HEK293 (cell line): Measurements from ENCODE around the gene KIAA0319L.

Experiments used
- ELK4 ChIP-seq: IDR thresholded peaks from 2 replicates; pipeline ENCODE4 v1.6.1; 2011; ENCODE audit warnings: mild to moderate bottlenecking, low read depth, low read length, borderline replicate concordance
- KLF16 ChIP-seq: fragments of 450-650 bp; formaldehyde crosslinking; IDR thresholded peaks from 2 replicates; pipeline ENCODE4 v1.5.1; 2017; ENCODE audit warnings: missing biosample characterization, missing genetic modification characterization
- KLF9 ChIP-seq: fragments of 450-650 bp; formaldehyde crosslinking; IDR thresholded peaks from 2 replicates; pipeline ENCODE4 v1.5.1; 2016; ENCODE audit warnings: missing biosample characterization, missing genetic modification characterization, low read depth
- MEIS1 ChIP-seq: sonication (generic); formaldehyde crosslinking; IDR thresholded peaks from 2 replicates; pipeline ENCODE4 v1.8.1; 2022; ENCODE audit warnings: missing genetic modification reagents, mild to moderate bottlenecking, borderline replicate concordance
- MZF1 ChIP-seq: fragments of 450-650 bp; formaldehyde crosslinking; IDR thresholded peaks from 2 replicates; pipeline ENCODE4 v1.5.1; 2017; ENCODE audit warnings: missing biosample characterization, missing genetic modification characterization, borderline replicate concordance
- PRDM4 ChIP-seq: fragments of 450-650 bp; formaldehyde crosslinking; IDR thresholded peaks from 2 replicates; pipeline ENCODE4 v1.5.1; 2017; ENCODE audit warnings: missing biosample characterization, missing genetic modification characterization
- ZBTB1 ChIP-seq: fragments of 450-650 bp; formaldehyde crosslinking; IDR thresholded peaks from 2 replicates; pipeline ENCODE4 v1.5.1; 2016; ENCODE audit warnings: missing biosample characterization, missing genetic modification characterization
- ZBTB10 ChIP-seq: fragments of 450-650 bp; formaldehyde crosslinking; IDR thresholded peaks from 2 replicates; pipeline ENCODE4 v1.5.1; 2016; ENCODE audit warnings: missing biosample characterization, missing genetic modification characterization
- ZBTB11 ChIP-seq: fragments of 450-650 bp; formaldehyde crosslinking; conservative IDR thresholded peaks from 2 replicates; pipeline ENCODE4 v1.5.1; 2016; ENCODE audit warnings: low read depth, missing biosample characterization, missing genetic modification characterization
- ZBTB21 ChIP-seq: fragments of 450-650 bp; formaldehyde crosslinking; IDR thresholded peaks from 2 replicates; pipeline ENCODE4 v1.5.1; 2017; ENCODE audit warnings: missing biosample characterization, missing genetic modification characterization
- ZBTB7A ChIP-seq: fragments of 450-650 bp; formaldehyde crosslinking; IDR thresholded peaks from 2 replicates; pipeline ENCODE4 v1.5.1; 2016; ENCODE audit warnings: low read depth, missing biosample characterization, missing genetic modification characterization
- ZFP69B ChIP-seq: fragments of 450-650 bp; formaldehyde crosslinking; IDR thresholded peaks from 2 replicates; pipeline ENCODE4 v1.5.1; 2016; ENCODE audit warnings: missing biosample characterization, missing genetic modification characterization
- ZNF16 ChIP-seq: fragments of 450-650 bp; formaldehyde crosslinking; IDR thresholded peaks from 2 replicates; pipeline ENCODE4 v1.5.1; 2016; ENCODE audit warnings: low read depth, missing biosample characterization, missing genetic modification characterization
- ZNF175 ChIP-seq: fragments of 450-650 bp; formaldehyde crosslinking; IDR thresholded peaks from 2 replicates; pipeline ENCODE4 v1.5.1; 2016; ENCODE audit warnings: missing biosample characterization, missing genetic modification characterization
- ZNF223 ChIP-seq: fragments of 450-650 bp; formaldehyde crosslinking; IDR thresholded peaks from 2 replicates; pipeline ENCODE4 v1.5.1; 2016; ENCODE audit warnings: missing biosample characterization, missing genetic modification characterization
- ZNF24 ChIP-seq: fragments of 450-650 bp; formaldehyde crosslinking; IDR thresholded peaks from 2 replicates; pipeline ENCODE4 v1.5.1; 2016; ENCODE audit warnings: missing biosample characterization, missing genetic modification characterization
- ZNF280C ChIP-seq: fragments of 450-650 bp; formaldehyde crosslinking; IDR thresholded peaks from 2 replicates; pipeline ENCODE4 v1.5.1; 2016; ENCODE audit warnings: missing biosample characterization, missing genetic modification characterization
- ZNF423 ChIP-seq: fragments of 450-650 bp; formaldehyde crosslinking; IDR thresholded peaks from 2 replicates; pipeline ENCODE4 v1.5.1; 2016; ENCODE audit warnings: missing biosample characterization, missing genetic modification characterization
- ZNF518A ChIP-seq: fragments of 450-650 bp; formaldehyde crosslinking; conservative IDR thresholded peaks from 2 replicates; pipeline ENCODE4 v1.5.1; 2016; ENCODE audit warnings: low read depth, missing biosample characterization, missing genetic modification characterization
- ZNF558 ChIP-seq: fragments of 450-650 bp; formaldehyde crosslinking; IDR thresholded peaks from 2 replicates; pipeline ENCODE4 v1.5.1; 2016; ENCODE audit warnings: missing biosample characterization, missing genetic modification characterization
- ZNF571 ChIP-seq: fragments of 450-650 bp; formaldehyde crosslinking; IDR thresholded peaks from 2 replicates; pipeline ENCODE4 v1.5.0; 2017; ENCODE audit warnings: missing biosample characterization, missing genetic modification characterization
- ZNF621 ChIP-seq: fragments of 450-650 bp; formaldehyde crosslinking; IDR thresholded peaks from 2 replicates; pipeline ENCODE4 v1.5.1; 2017; ENCODE audit warnings: missing biosample characterization, missing genetic modification characterization
- ZNF776 ChIP-seq: fragments of 450-650 bp; formaldehyde crosslinking; IDR thresholded peaks from 2 replicates; pipeline ENCODE4 v1.5.0; 2017; ENCODE audit warnings: missing biosample characterization, missing genetic modification characterization, borderline replicate concordance

Gene KIAA0319L

GRCh38 chr1:35557118-35557610 is at the start of gene KIAA0319L (continued):
- TF ChIP-seq PRDM4 (tag by site-specific recombination) (no peak), MZF1 (tag by site-specific recombination) (no peak), ZBTB11 (tag by site-specific recombination) (peak; percentile 92), ZNF423 (tag by site-specific recombination) (no peak), ZNF621 (no peak), ZNF776 (no peak), ZBTB21 (tag by site-specific recombination) (peak; percentile 8; the same call in 1 of the 2 replicates), ZNF518A (tag by site-specific recombination) (peak; percentile 79), MEIS1 (CRISPR knock-in tag) (no peak), ZNF16 (no peak), ZBTB10 (tag by site-specific recombination) (peak; percentile 58; the same call in 1 of the 2 replicates), ZBTB7A (tag by site-specific recombination) (peak; percentile 96; the same call in 1 of the 2 replicates), ZNF24 (tag by site-specific recombination) (peak; percentile 46; the same call in 1 of the 2 replicates), ZFP69B (no peak), ZNF571 (no peak), ZNF280C (tag by site-specific recombination) (no peak), ZNF558 (no peak), ELK4 (no peak; the same call in 1 of the 2 replicates), ZBTB1 (no peak), ZNF223 (tag by site-specific recombination) (no peak), KLF16 (tag by site-specific recombination) (no peak; the same call in 1 of the 2 replicates), ZNF175 (tag by site-specific recombination) (no peak), KLF9 (tag by site-specific recombination) (no peak)
